Measurements from ENCODE around the gene GDF3. TPM values are rescaled to one million over a fixed set of nuclear protein-coding genes. Genes with fewer than 3 reads are reported as not detected.
"Not testable (repeated sequence)": the region's sequence is repeated elsewhere in the genome, so short reads cannot be mapped to it uniquely, and the experiment has no call there.

Gene GDF3
- total RNA-seq, 1 experiment from 2014 or later = not detected

- not testable (repeated sequence) for BruUV-seq (replicated peaks); H3K4me1 ChIP-seq (ENCODE audit: control insufficient read depth in 1 of 2, insufficient read depth in 2 of 2, low read length in 2 of 2); H3K9me3 ChIP-seq (ENCODE audit: control insufficient read depth in 1 of 2, insufficient read depth in 1 of 2, low read depth in 1 of 2, low read length in 2 of 2); H4K20me1 ChIP-seq (ENCODE audit: insufficient read depth); H3K9me2 ChIP-seq (ENCODE audit: insufficient read depth); H3K27me3 ChIP-seq (ENCODE audit: insufficient read depth, low read length); H3K79me2 ChIP-seq (ENCODE audit: insufficient read depth, low read length); H3K27ac ChIP-seq (ENCODE audit: low read depth, low read length); H3K36me3 ChIP-seq (ENCODE audit: control insufficient read depth in 1 of 2, insufficient read depth in 2 of 2, low read length in 2 of 2); H3K4me3 ChIP-seq (replicated peaks in 1 of 2; ENCODE audit: low read depth in 1 of 2, low read length in 2 of 2); H3K9ac ChIP-seq (ENCODE audit: low read length)
- RAD21 ChIA-PET (ENCODE audit: low non-redundant PET in 1 of 2, low total read pairs in 2 of 2, uncharacterized antibody in 2 of 2, unreplicated experiment in 2 of 2) = interaction anchor here in 1 of 2 experiments (0.7 kb wide), 1 partner anchor 12 kb away, joined by 3 read pairs; no protein-coding TSS in a partner anchor
- intact Hi-C loops (cut with micrococcal nuclease) = loop anchor here (1.0 kb wide), 1 partner anchor 130 kb away; no protein-coding TSS in a partner anchor
- POLR2A ChIA-PET = interaction anchor here (0.6 kb wide), 1 partner anchor 9 kb away, joined by 3 read pairs; no protein-coding TSS in a partner anchor
- peak overlapping the region; percentile 25 for H3K4me2 ChIP-seq (ENCODE audit: low read length)
- ATAC-seq (peak; percentile 90), DNase-seq (ENCODE audit: low read depth, low spot score) (peak; percentile 43)
- CTCF ChIA-PET = interaction anchor here (0.9 kb wide), 1 partner anchor 129 kb away, joined by 3 read pairs; no protein-coding TSS in a partner anchor
- H2AFZ ChIP-seq (ENCODE audit: low read depth, low read length, poor library complexity, severe bottlenecking) = peak overlapping the region; percentile 22
- TF ChIP-seq RAD21 (IDR thresholded peaks at IDR 0.05; ENCODE audit: low read depth) (peak; percentile 68), CTCF (IDR thresholded peaks at IDR 0.05 in 2 of 3, conservative IDR thresholded peaks at IDR 0.05 in 1 of 3; ENCODE audit: borderline replicate concordance in 1 of 3, insufficient read depth in 1 of 3, low read depth in 2 of 3, low read length in 2 of 3) (peak; percentile 42 to 72 (median 47); a peak in 4 of 6 replicates)
These were observed 18.1 kb downstream of the GDF3 start for GRCh38 chr12:7677432-7677888.

DNA sequence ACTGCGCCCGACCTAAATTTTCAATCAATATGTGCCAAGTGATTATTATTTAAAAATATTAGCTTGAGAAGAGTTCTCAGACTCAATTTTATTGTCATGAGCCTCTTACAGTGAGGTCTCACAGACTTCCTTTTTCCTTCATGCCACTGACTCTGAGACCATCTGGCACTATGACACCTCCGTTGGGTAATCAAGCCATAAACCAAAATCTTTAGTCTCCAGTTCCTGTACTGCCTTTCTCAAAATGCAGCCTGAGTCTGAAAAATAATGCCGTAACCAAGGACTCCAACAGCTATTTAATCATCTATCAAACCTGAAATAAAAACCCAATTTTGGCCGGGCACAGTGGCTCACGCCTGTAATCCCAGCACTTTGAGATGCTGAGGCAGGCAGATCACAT, 20.1 kb downstream of the GDF3 start:
- H3K9ac ChIP-seq (ENCODE audit: low read length); ATAC-seq; RAD21 ChIA-PET (ENCODE audit: low non-redundant PET in 1 of 2, low total read pairs in 2 of 2, uncharacterized antibody in 2 of 2, unreplicated experiment in 2 of 2); H3K27me3 ChIP-seq (ENCODE audit: insufficient read depth, low read length); H2AFZ ChIP-seq (ENCODE audit: low read depth, low read length, poor library complexity, severe bottlenecking); DNase-seq (ENCODE audit: low read depth, low spot score); H3K9me3 ChIP-seq (ENCODE audit: control insufficient read depth in 1 of 2, insufficient read depth in 1 of 2, low read depth in 1 of 2, low read length in 2 of 2); H3K27ac ChIP-seq (ENCODE audit: low read depth, low read length); BruUV-seq (replicated peaks); H3K79me2 ChIP-seq (ENCODE audit: insufficient read depth, low read length); POLR2A ChIA-PET; H3K4me2 ChIP-seq (ENCODE audit: low read length); H3K36me3 ChIP-seq (ENCODE audit: control insufficient read depth in 1 of 2, insufficient read depth in 2 of 2, low read length in 2 of 2); H3K4me3 ChIP-seq (replicated peaks in 1 of 2; ENCODE audit: low read depth in 1 of 2, low read length in 2 of 2); H3K4me1 ChIP-seq (ENCODE audit: control insufficient read depth in 1 of 2, insufficient read depth in 2 of 2, low read length in 2 of 2); H4K20me1 ChIP-seq (ENCODE audit: insufficient read depth); intact Hi-C loops (cut with micrococcal nuclease); H3K9me2 ChIP-seq (ENCODE audit: insufficient read depth): not testable (repeated sequence)
- CTCF ChIA-PET = interaction anchor here (2.6 kb wide), 1 partner anchor 130 kb away, joined by 19 read pairs; no protein-coding TSS in a partner anchor
